Activated CD4-positive, CD25-positive, alpha-beta regulatory T cell treated with anti-CD3 and anti-CD28 coated beads, Interleukin-2, amount 50 U/mL, for 72 hours (primary cell): Measurements from ENCODE around the gene CHST13.

ENCODE experiments used
- DNase-seq: peaks from one replicate; pipeline ENCODE4 v3.0.0; 2021

Gene CHST13

GRCh38 chr3:126523745-126524428 lies at the start of gene CHST13:
Gene CHST13, plus strand, starts transcription at chr3:126524155. Its CDS starts 178 bp downstream, at chr3:126524333.
- no peak for DNase-seq

GRCh38 chr3:126474498-126475412 lies 49.2 kb upstream of the CHST13 start:
- DNase-seq, result peak; percentile 58

GRCh38 chr3:126475413-126476114 lies 48.4 kb upstream of the CHST13 start, which contains the start of gene ZXDC:
Gene ZXDC, minus strand, starts transcription at chr3:126475891. Its CDS starts 26 bp downstream, at chr3:126475865.
- DNase-seq, result peak; percentile 91

GRCh38 chr3:126476166-126477060 lies 47.5 kb upstream of the CHST13 start:
- peak; percentile 72 for DNase-seq

- DNase-seq, result no peak
Observed at GRCh38 chr3:126477061-126477380, 46.9 kb upstream of the CHST13 start.

- DNase-seq, result no peak
Observed at GRCh38 chr3:126478581-126479310, 45.2 kb upstream of the CHST13 start.

GRCh38 chr3:126479642-126480041 lies 44.3 kb upstream of the CHST13 start:
- no peak for DNase-seq

- no peak for DNase-seq
Observed at GRCh38 chr3:126480206-126480605, 43.7 kb upstream of the CHST13 start.

- DNase-seq, result no peak
Observed at GRCh38 chr3:126480861-126481260, 43.1 kb upstream of the CHST13 start.

- DNase-seq, result no peak
Observed at GRCh38 chr3:126481808-126482502, 42.0 kb upstream of the CHST13 start.

GRCh38 chr3:126482503-126483255 lies 41.3 kb upstream of the CHST13 start:
- DNase-seq, result no peak

- DNase-seq, result no peak
Observed at GRCh38 chr3:126483321-126483761, 40.6 kb upstream of the CHST13 start.

GRCh38 chr3:126484148-126484547 lies 39.8 kb upstream of the CHST13 start:
- no peak for DNase-seq

GRCh38 chr3:126484662-126485061 lies 39.3 kb upstream of the CHST13 start:
- no peak for DNase-seq

GRCh38 chr3:126485176-126485897 lies 38.6 kb upstream of the CHST13 start:
- no peak for DNase-seq

GRCh38 chr3:126485956-126486355 lies 38.0 kb upstream of the CHST13 start:
- no peak for DNase-seq

- DNase-seq, result no peak
Observed at GRCh38 chr3:126486360-126486847, 37.6 kb upstream of the CHST13 start.

- no peak for DNase-seq
Observed at GRCh38 chr3:126487151-126487771, 36.7 kb upstream of the CHST13 start.

- no peak for DNase-seq
Observed at GRCh38 chr3:126488185-126488584, 35.8 kb upstream of the CHST13 start.
